HG03066 (cell line): ENCODE data around the gene COQ7.

Experiments used
- ATAC-seq: cut with Tn5 transposase; IDR thresholded peaks from one replicate; pipeline ENCODE4 v1.9.1; 2021; ENCODE audit warnings: low read depth; ENCODE audit not compliant: unreplicated experiment

The COQ7 gene

DNA sequence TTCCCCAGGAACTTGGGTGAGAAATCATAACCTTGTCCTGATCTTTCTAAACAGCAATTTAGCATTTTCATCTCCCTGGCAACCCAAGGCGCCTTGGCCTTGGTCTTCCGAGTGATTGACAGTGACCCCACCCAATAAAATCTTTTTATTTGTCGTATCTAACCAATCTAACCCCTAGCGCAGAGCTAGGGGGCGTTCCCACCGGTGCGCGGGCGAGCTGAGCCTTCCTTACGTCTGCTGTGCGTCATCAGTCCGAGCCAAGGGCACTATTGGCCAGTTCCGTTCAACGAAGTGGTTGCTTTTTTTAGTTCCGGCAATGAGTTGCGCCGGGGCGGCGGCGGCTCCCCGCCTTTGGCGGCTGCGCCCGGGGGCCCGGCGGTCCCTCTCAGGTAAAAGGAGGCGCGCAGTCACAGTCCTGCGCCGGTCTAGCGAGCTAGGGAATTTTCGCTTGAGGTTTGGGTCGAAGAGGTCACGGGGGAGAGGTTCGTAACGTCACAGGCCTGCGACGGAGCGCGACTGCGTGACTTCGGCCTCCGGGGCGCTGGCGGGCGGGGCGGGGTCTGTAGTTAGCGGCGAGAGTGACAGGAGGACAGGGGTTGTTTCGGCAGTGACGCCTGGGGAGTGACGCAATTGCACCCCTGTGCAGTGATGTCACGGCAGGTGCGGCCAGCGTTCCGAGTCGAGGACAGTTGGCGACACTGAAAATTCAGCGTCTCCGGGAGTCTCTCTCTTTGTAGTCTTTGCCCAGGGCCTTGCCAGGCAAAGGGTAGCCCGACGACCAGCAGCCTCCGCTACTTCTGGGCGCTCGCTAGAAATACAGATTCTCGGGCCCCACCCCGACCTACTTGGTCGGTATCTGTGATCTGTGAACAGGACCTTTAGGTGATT, at the start of gene COQ7:
COQ7 (plus strand) TSS at position 266 of the 888 bp plus-strand sequence; CDS start at position 317, 51 bp downstream.
- ATAC-seq = peak; percentile 96

- no peak for ATAC-seq
These were observed 46.7 kb upstream of the COQ7 start for GRCh38 chr16:19020689-19021088.

DNA sequence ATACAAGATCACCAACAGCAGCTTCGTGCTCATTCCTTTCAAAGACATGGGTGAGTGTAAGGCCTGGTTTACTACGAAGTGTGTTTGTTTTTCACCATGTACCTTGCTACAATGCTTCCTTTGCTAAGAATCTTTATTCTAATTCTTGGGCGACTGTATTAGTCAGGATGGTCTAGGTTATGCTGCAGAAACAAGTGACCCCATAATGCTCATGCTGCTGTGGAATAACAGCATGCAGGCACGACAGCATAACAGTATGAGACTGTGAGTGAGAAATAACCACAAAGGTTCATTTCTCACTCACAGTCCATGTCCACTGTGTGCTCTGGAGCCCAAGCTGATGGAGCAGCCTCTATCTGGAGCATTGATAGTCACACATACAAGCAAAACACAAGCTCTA, 45.7 kb upstream of the COQ7 start:
- ATAC-seq = no peak

DNA sequence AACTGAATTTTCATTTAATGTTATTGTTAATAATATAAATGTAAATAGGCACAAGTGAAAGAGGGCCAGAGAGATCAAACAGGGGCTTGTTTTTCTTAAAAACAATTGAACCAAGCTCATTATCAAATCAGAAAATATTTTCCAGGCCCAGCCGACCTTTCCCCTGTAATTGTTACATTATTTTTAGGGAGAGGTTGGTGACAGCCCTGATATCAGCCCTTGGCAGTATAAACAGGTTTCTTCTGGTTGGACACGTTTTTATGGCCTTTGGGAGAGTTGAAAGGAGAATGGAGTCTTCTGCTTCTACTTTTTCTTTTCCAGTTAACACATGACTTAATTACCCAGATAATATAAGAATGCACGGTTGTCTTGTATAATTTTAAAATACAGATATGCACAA, 40.0 kb upstream of the COQ7 start:
- no peak for ATAC-seq

DNA sequence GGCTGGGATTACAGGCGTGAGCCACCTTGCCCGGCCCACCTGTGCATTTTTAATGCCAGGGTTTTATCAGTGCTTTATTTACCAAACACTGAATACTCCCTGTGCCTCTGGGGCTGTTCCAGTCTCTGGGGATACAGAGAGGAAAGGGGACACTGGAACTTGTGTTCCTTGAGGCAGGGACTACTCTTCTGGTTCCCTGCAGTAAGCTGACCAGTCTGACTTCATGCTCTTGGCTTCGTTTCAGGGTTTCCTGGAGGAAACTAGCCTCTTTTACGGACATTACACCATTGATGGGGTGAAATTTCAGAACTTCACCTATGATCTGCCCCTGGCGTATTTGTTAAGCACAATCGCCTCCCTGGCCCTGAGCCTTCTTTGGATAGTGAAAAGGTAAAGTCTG, 37.4 kb upstream of the COQ7 start:
- no peak for ATAC-seq

DNA sequence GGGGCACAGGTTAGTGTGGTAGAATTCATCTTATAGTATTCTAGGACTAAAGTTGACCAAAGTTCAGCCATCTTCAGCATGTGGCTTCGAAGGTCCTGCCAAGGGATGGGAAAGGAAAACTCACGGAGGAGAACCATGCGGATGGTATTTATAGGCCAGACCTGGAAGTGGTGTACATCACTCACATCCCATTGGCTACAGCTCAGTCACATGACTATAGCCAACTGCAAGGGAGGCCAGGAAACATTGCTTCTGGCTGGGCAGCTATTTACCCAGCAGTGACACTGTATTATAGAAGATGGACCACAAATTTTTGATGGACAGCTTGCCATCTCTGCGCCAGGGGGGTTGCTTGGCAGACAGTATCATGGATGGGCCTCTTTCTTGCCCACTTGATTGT, 35.7 kb upstream of the COQ7 start:
- no peak for ATAC-seq

- no peak for ATAC-seq
These were observed 33.7 kb upstream of the COQ7 start for GRCh38 chr16:19033761-19034160.

DNA sequence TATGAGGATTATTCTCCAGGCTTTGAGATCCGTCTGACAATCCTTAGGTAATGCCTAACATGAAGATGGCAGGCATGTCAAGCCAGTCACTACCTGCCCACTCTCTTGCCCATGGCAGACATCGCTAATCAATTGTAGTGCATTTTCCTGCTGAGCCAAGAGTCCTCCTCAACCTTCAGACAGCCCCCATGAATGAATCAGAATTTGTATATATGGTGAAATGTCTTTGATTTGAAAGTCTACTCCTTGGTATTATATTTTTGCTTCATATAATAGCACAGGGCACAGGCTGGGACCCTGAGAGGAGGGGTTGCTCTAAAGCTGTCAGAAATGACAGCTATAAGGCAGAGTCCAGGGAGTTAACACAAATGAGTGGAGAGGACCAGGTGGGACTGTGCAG, 27.0 kb upstream of the COQ7 start:
- ATAC-seq = no peak

GRCh38 chr16:19044769-19045168, 22.6 kb upstream of the COQ7 start:
- ATAC-seq = no peak

DNA sequence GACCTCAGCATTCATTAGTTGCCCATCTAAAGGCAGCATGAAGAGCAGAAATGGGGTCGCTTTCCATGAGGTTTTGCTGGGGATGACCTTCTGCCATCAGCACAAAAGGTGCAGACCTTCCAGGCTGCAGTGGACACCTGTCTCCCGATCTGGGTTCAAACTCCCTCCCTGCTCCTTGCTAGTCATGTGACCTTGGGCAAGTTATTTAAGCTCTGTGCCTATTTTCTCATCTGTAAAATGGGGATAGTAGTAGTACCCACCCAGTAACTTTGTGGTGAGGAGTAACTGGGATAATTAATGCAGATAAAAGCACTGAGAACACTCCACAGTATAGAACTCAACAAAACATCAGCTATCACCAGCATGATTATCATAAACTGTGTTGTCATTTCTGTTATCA, 21.4 kb upstream of the COQ7 start:
- ATAC-seq = no peak

DNA sequence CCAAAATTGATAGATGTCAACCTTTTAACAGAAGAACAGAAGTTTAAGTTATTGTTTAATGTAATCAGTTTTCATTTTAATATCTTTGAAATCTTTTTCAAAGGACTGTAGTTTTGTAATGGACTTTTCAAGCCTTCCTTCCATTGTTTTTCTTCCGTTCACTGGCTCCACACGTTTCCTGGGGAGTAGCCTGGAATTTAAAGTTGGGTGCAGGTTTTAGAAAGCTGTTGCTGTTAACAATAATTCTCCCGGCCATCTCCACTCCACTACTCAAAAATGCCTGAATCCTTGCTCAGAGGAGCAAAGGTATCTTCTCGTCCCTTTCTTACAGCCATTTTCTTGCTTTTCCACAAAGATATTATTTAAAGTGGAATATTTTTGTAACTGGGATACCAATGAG, 4.7 kb upstream of the COQ7 start:
- ATAC-seq = no peak

GRCh38 chr16:19066988-19067348, 446 bp upstream of the COQ7 start:
- no peak for ATAC-seq

DNA sequence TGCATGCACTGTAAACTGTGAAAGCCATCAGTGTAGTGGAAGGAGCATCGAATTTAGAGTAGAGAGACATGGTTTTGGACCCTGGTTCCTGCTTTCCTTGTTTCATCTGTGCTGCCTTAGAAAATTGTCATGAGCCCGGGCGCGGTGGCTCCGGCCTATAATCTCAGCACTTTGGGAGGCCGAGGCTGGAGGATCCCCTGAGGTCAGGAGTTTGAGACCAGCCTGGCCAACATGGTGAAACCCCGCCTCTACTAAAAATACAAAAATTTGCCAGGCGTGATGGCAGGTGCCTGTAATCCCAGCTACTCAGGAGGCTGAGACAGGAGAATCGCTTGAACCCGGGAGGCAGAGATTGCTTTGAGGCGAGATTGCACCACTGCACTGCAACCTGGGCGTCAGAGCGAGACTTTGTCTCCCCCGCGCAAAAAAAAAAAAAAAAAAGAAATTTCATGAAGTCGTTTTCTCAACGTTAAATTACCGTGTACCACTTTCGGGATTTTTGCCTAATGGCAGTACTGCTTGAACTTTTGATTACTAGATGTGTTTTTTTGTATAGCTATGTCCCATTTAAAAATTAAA, 912 bp downstream of the COQ7 start:
- ATAC-seq = no peak

- no peak for ATAC-seq
These were observed 4.7 kb downstream of the COQ7 start for GRCh38 chr16:19071811-19072777.

DNA sequence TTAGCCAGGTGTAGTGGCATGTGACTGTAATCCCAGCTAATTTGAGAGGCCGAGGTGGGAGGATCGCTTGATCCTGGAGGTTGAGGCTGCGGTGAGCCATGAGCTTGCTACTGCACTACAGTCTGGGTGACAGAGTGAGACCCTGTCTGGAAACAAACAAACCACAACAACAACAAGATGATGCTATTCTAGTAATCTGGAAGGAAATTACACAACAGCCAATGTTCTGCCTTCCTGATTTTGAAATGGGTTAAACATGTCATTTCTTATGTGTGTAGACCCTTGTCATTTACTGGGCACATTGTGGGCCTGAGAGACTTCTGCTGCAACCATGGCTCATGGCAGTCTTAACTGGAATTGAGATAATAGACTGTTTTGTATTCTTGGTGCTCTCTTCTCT, 5.9 kb downstream of the COQ7 start:
- no peak for ATAC-seq

GRCh38 chr16:19073863-19074262, 6.4 kb downstream of the COQ7 start:
- no peak for ATAC-seq

GRCh38 chr16:19075511-19075910, 8.1 kb downstream of the COQ7 start:
- ATAC-seq = no peak

DNA sequence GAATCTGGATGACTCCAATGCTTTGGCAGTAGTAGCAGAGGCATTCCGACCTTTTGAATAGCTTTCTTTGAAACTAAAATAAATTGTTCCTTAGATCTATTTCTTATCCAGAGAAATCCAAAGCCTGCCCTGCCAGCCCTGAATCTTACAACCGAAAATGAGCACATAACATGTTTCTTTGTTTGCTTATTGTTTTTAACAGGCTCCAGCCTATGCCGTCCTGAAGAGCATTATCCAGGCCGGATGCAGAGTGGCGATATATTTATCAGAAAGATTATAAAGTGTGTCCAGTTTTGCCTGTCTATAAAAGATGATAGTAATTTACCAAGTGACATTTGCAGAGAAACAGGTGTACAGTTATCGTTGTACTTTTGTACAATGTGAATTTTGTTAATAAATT, 10.5 kb downstream of the COQ7 start:
- ATAC-seq = no peak

DNA sequence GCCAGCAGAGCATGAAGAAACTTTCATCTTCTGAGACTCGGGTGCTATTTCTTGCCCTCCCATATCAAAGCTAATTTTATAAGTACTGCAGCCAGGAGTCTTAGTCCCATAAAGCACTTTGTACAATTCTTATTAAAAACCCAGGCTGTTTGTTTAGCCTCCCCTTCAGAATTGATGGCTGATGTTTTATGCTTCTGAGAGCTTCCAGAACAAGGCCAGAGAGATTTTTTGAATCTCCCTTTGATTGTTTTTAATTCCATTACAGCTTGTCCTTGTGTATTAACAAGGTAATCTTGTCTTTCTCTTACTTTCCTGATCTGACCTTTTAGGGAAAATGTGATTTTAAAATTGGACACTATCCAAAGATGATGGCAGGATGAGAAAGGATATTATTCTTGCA, 16.3 kb downstream of the COQ7 start:
- ATAC-seq = no peak

GRCh38 chr16:19084139-19084538, 16.7 kb downstream of the COQ7 start:
- ATAC-seq = no peak

GRCh38 chr16:19084879-19085278, 17.5 kb downstream of the COQ7 start:
- ATAC-seq = no peak
